NCI-H2227 (cell line): Measurements from ENCODE around the gene BICD2.
A peak's percentile ranks its signal among the peaks of the same experiment; 100 is the strongest.

Experiments used
- DNase-seq: peaks from one replicate; lab custom pipeline; 2025; ENCODE audit not compliant: unreplicated experiment; lab: John Stamatoyannopoulos, UW

The BICD2 gene

GRCh38 chr9:92671323-92671722 lies 93.3 kb downstream of the BICD2 start:
- peak; percentile 49 for DNase-seq

- peak; percentile 98 for DNase-seq
These were observed 94.5 kb downstream of the BICD2 start, which contains the start of gene IPPK for GRCh38 chr9:92669890-92670708. TSS of gene IPPK (minus strand) at chr9:92670131. CDS start at chr9:92669988, 143 bp downstream.

DNA sequence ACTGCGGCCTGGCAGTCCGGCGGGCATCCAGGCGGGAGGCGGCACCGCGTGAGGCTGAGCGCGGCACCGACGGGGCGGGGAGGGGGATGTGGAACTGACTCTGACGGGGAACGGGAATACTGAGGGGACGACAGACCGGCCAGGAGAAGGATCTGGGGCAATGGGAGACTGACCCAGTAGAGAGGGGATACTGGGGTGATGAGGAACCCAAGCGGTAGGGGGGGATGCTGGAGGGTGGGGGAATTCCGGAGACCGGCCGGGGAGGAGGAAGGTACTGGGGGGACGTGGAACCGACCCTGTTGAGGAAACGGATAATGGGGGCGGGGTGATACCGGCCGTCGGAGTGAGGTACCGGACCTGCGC lies 95.1 kb downstream of the BICD2 start:
- DNase-seq, result no peak

- no peak for DNase-seq
These were observed 95.7 kb downstream of the BICD2 start for GRCh38 chr9:92668746-92669526.

DNA sequence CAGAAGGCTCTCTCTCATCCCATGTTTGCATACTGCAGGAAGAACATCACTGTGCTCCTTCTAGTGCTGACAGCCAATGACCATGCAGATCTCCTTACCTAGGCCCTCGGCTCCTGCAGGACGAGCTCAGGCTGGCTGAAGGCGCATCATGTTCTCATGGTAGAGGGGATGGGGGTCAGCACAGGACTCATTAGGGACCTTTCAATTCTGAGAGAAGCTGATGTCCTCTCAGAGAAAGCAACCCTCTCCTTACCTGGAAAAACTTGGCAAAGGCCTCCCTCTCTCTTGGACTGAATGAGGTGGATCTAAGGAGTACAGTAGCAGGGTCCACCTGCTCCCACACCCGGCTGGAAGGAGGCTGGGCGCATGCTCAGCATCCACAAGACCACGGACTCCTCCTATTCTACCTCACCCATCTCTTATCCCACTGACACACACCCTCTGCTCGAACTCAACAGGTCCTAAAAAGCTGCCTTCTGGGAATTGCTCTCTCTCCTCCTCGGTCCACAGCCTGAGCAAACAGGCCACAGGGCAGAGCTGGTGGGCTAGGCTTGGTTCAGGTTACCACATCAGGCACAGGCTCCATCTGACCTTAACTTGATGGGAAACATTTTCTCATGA lies 97.6 kb downstream of the BICD2 start:
- no peak for DNase-seq

DNA sequence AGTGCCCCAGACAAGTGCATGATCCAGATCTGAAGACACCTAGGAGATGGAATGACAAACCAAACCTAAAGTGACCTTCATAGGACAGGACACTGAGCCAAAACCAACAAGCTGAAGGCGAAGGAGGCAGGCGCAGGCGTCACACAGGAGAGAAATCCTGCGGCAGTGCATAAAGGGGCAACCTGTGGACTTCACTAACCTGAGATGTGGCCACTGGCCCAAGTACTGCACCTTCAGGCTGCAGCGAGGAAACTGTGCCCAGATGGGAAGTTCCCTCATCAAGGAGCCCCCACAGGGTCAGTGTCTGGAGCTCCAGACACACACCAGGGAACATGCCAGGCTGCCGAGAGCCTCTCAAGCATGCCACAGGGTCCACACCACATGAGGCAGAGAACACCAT lies 98.4 kb downstream of the BICD2 start:
- no peak for DNase-seq

DNA sequence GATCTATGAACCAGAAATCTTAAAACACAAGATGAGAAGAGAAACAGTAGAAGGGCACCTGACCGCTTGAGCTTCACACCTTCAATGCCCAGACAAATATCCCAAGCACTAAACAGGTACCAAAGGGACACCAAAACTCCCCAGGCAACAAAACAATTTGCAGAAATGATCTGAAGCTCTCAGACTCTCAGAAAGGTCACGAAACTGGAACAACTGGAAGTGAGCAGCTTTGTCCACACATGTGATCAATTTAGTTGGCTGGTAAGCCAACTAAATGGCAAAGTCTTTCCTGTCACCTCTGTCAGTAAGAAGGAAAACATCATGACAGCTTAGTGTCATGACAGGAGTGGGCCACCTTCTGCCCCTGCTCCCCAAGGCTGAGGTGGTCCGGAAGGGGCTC lies 98.8 kb downstream of the BICD2 start:
- no peak for DNase-seq

- DNase-seq, result no peak
These were observed 100.1 kb downstream of the BICD2 start for GRCh38 chr9:92664394-92665152.

GRCh38 chr9:92663951-92664350 lies 100.7 kb downstream of the BICD2 start:
- no peak for DNase-seq

GRCh38 chr9:92663126-92663525 lies 101.5 kb downstream of the BICD2 start:
- DNase-seq, result no peak

GRCh38 chr9:92661743-92662142 lies 102.9 kb downstream of the BICD2 start:
- no peak for DNase-seq
